SU-DHL-6 (cell line): ENCODE measurements around the gene PBRM1.

ENCODE experiments used
- EZH2phosphoT487 ChIP-seq: fragments of 200-600 bp; sonication (generic), shearing (Covaris generic); conservative IDR thresholded peaks from 2 replicates; pipeline ENCODE4 v1.6.1; 2018; ENCODE audit warnings: mild to moderate bottlenecking, antibody characterized with exemption, low read length, moderate library complexity, mixed read lengths
- TF ChIP-seq, protein P1 (sequence below): fragments of 200-600 bp; sonication (generic); IDR thresholded peaks from one replicate; pipeline ENCODE4 v1.5.1; 2017; ENCODE audit warnings: antibody characterized with exemption, mild to moderate bottlenecking, low read length, moderate library complexity; ENCODE audit not compliant: insufficient read depth, poor library complexity, severe bottlenecking

DNA sequence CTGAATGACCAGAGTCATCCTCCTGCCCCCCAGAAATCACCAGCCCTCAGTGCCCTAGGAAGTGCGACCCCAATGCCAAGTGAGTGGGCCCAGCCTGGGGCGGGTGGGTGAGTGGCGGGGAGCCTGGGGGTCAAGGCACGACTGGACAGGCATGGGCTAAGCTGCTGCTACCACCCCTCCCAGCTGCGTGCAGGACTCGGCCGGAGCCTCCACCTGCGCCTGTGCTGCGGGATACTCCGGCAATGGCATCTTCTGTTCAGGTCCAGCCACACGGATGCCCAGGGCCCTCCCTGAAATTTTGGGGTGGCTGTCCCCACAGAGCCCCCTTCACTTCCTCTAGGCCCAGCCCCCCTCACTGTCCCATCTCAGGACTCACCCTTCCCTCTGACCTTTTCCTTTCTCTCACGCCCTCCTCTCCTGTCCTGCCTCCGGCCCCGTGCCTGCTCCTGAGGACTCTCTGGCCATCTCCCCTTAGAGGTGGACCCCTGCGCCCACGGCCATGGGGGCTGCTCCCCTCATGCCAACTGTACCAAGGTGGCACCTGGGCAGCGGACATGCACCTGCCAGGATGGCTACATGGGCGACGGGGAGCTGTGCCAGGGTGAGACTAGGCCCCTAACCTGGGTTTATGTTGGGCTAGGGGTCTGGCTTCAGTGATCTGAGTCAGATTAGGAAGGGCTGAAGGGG lies 169.1 kb downstream of the PBRM1 start:
- TF ChIP-seq, protein P1, sequence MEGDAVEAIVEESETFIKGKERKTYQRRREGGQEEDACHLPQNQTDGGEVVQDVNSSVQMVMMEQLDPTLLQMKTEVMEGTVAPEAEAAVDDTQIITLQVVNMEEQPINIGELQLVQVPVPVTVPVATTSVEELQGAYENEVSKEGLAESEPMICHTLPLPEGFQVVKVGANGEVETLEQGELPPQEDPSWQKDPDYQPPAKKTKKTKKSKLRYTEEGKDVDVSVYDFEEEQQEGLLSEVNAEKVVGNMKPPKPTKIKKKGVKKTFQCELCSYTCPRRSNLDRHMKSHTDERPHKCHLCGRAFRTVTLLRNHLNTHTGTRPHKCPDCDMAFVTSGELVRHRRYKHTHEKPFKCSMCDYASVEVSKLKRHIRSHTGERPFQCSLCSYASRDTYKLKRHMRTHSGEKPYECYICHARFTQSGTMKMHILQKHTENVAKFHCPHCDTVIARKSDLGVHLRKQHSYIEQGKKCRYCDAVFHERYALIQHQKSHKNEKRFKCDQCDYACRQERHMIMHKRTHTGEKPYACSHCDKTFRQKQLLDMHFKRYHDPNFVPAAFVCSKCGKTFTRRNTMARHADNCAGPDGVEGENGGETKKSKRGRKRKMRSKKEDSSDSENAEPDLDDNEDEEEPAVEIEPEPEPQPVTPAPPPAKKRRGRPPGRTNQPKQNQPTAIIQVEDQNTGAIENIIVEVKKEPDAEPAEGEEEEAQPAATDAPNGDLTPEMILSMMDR = no peak
- no peak for TF ChIP-seq EZH2phosphoT487
